GM18951 (cell line): ENCODE measurements around the gene POLRMT.
"Not testable (repeated sequence)": the region's sequence is repeated elsewhere in the genome, so short reads cannot be mapped to it uniquely, and the experiment has no call there.

Experiments used
- POLR2A ChIP-seq: IDR thresholded peaks from 4 replicates; pipeline ENCODE4 v1.6.1; 2011; ENCODE audit warnings: mild to moderate bottlenecking; ENCODE audit not compliant: insufficient read length, insufficient read depth; ENCODE audit errors: extremely low read depth
- in situ Hi-C: fragments of 300-500 bp; cut with MboI; formaldehyde crosslinking; loops from one replicate; pipeline ENCODE4 v1.12.0; 2022; ENCODE audit warnings: low sequenced_read_pairs, mixed read lengths, inconsistent platforms; ENCODE audit not compliant: unreplicated experiment

POLRMT gene

GRCh38 chr19:634975-635652 lies 1.8 kb upstream of the POLRMT start:
- in situ Hi-C loops: no loop called here
- no peak for TF ChIP-seq POLR2A

- TF ChIP-seq POLR2A: no peak
- in situ Hi-C loops: no loop called here
Measured at GRCh38 chr19:633786-634639, 676 bp upstream of the POLRMT start.

GRCh38 chr19:632579-633067 lies 714 bp downstream of the POLRMT start:
- in situ Hi-C loops: no loop called here
- no peak for TF ChIP-seq POLR2A

- no peak for TF ChIP-seq POLR2A
Measured at GRCh38 chr19:629961-630714, 3.2 kb downstream of the POLRMT start.

GRCh38 chr19:629515-629914 lies 3.8 kb downstream of the POLRMT start:
- in situ Hi-C loops: not testable (repeated sequence)

More at GRCh38 chr19:629961-630714, 3.2 kb downstream of the POLRMT start:
- in situ Hi-C loops: no loop called here

GRCh38 chr19:628168-628567 lies 5.2 kb downstream of the POLRMT start:
- in situ Hi-C loops: no loop called here
- TF ChIP-seq POLR2A: no peak

GRCh38 chr19:626566-626965 lies 6.8 kb downstream of the POLRMT start:
- in situ Hi-C loops: not testable (repeated sequence)

- in situ Hi-C loops: no loop called here
- TF ChIP-seq POLR2A: no peak
Measured at GRCh38 chr19:625257-625656, 8.1 kb downstream of the POLRMT start.

GRCh38 chr19:624433-625109 lies 8.8 kb downstream of the POLRMT start:
- in situ Hi-C loops: no loop called here
- TF ChIP-seq POLR2A: no peak

- TF ChIP-seq POLR2A: no peak
- in situ Hi-C loops: no loop called here
Measured at GRCh38 chr19:623974-624373, 9.4 kb downstream of the POLRMT start.

- no peak for TF ChIP-seq POLR2A
- in situ Hi-C loops: no loop called here
Measured at GRCh38 chr19:623175-623916, 10.0 kb downstream of the POLRMT start.

- no peak for TF ChIP-seq POLR2A
Measured at GRCh38 chr19:622666-623065, 10.7 kb downstream of the POLRMT start.

More at GRCh38 chr19:622666-623065, 10.7 kb downstream of the POLRMT start:
- in situ Hi-C loops: no loop called here
